NCI-H510A (cell line): ENCODE data around the gene LUZP1.
A peak's percentile ranks its signal among the peaks of the same experiment; 100 is the strongest.
"Not testable (repeated sequence)": the region's sequence is repeated elsewhere in the genome, so short reads cannot be mapped to it uniquely, and the experiment has no call there.

Source experiments
- DNase-seq: peaks from one replicate; lab custom pipeline; 2025; lab: John Stamatoyannopoulos, UW

Gene LUZP1

DNA sequence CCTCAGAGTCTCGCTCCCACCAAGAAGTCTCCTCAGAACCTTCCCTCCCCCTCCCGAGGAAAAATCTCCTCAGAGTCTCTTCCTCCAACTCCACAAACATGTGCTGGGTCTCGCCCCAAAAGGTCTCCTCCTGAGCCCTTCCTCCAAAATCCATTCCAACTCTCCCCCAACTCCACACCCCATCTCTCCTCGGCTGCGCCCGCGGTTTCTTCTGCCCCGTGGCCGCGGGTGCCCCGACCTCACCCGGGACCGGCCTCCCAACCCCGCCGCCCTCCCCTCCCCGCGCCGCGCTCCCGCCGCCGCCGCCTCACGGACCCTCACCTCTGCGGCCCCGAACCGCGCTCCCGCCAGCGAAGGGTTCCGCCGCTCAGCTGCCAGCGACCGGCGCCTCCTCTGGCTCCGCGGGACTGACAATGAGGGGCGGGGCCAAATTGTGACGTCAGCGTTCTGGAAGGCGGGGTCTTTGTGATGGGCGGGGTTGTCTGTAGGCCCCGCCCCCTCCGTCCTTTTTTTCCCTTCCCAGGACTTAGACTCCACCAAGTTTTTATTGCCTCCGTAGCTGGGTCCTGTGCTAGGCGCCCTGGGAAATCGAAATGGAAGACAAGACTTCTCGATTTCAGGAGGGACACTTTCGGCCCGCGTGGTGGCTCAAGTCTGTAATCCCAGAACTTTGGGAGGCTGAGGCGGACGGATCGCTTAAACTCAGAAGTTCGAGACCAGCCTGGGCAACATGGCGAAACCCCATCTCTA lies at the start of gene LUZP1:
TSS of gene LUZP1 (minus strand) at position 412 of the 750 bp plus-strand sequence.
- no peak for DNase-seq

DNA sequence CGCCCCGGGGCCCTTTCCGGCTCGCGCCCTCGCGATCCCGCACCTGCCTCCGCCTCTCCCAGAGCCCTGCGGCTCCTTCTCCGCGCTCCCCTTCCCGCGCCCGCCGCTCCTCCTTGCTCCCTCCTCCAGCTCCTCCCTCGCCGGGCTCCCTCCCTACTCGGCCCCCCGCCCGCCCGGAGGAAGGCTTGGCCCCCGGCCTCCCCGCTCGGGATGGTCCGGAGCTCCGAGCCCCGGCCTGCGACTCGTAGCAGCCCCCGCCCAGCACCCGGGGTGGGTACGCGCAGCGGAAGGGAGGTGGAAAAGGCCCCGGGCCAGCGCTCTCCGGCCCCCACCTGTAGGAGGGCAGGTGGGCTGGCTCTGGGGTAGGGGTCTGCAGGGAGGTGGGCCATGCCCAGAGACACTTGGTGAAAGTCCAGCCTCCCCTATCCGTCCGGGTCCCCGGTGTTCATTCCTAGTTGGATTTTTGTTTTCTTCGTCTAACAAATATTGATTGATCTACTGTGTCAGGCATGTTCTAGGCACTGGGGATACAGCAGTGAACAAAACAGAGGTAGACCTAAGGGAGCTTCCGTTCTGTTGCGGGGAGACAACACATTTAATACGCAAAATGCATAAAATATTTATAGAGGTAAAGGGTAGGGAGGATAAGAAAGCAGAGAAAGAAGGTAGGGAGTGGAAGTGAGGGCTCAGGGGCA lies 48.9 kb upstream of the LUZP1 start, which contains the start of gene HTR1D:
TSS of gene HTR1D (minus strand) at position 82 of the 695 bp plus-strand sequence. CDS start 23,283 bp downstream, outside the sequence.
- DNase-seq, result peak; percentile 19

DNA sequence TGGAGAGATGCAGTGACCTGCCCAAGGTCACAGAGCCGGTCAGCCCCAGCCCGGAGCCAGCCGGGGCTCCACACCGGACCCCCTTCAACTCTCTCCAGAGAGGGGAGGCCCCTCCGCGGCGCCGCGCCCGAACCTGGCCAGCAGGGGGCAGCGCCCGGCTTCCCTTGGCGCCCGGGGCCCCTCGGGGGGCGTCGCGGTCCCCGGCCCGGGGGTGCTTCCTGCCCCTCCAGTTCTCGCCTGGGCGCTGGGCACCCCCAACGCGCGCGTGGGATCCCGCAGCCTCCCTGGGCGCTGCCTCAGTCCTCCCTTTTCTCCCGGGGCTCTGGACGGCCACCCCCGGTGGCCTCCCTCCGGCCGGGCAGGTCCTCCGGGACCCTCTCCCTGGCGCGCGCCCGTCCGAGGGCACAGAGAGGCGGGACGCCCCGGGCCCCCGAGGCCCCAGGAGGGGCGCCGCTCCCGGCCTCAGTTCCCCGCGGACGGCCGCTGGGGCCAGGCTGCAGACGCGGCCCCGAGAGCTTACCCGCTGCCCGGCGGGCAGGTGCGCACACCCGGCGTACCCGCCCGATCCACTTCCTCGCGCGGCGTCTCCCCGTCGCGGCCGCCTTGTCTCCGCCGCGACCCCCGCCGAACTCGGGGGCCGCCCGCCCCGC lies 48.2 kb upstream of the LUZP1 start:
- no peak for DNase-seq

DNA sequence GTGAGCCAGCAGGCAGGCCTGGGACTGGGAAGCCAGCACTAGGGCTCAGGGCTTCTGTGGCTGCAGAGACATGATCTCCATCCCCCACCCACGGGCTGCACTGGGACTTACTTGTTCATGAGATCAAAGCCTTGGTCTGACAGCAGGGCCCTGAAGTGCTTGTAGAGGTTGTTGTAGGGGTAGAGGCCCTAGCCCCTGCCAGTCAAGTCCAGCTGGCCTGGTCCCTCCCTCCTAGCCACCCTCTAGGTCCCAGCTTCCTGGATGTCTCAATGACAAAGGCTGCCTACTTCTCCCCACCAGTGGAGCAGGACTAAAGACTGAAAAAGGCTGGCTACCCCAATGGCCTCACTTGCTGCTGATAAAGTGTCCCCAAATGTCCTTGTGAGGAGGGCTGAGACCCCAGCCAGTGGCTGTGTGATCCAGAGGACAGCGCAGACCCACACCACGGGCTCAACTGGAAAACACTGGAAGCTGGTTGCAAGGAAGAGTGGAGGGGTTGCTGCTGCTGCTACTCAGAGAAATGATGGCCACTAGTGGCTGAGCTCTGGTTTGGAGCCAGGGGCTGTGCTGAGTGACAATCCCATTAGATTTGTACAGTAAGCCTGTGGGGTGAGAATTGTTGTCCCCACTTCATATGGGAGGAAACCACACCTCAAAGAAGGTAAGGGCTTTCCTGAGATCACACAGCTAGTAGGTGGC lies 47.2 kb upstream of the LUZP1 start:
- DNase-seq, result no peak

DNA sequence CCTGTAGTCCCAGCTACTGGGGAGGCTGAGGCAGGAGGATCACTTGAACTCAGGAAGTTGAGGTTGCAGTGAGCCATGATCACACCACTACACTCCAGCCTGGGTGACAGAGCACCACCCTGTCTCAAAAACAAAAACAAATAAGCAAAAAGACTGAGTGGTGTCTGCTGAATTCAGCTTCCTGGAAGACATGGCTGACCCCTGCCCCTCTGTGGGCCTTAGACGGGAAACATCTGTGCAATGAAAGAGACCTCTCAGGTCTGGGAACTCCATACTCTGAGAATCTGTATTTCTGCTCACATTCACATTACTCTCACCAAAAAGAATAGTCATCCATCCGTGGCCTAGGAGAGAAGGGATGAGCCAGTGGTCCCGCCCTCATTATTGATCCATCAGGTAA lies 46.6 kb upstream of the LUZP1 start:
- no peak for DNase-seq

DNA sequence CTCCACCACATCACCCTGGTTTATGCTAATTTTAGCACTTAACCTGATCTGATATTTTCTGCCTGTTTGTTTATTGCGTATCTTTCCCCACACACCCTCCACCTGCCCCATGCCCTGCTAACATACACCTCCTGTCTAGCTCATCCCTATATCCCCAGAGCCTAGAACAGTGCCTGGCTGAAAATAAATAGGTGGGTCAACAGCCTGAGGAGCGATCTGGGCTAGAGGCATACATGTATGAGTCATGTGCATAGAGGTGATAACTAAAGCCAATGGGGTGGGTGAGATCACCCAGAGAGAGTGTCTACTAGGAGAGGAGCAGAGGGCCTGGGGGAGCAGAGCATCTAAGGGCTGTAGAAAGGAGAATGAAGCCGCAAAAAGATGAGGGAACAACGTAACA lies 46.0 kb upstream of the LUZP1 start:
- no peak for DNase-seq

DNA sequence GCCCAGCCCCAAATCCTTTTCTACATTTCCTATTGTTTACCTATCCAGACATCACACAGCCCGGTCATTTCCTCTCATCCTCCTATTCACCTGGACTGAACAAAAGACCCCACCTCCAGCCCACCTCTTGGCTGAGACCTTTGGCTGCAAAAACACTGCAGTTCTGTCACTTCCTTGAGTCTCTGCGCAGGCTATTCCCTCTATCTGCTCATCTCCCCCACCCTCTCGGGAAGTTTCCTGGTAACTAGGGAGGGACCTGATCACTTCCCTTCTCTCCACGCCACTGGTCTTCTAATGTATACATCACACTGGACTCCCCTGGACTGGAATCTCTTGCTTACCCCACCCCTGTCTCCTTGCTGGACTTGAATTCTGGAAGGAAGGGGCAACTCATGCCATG lies 43.3 kb upstream of the LUZP1 start:
- DNase-seq, result no peak

DNA sequence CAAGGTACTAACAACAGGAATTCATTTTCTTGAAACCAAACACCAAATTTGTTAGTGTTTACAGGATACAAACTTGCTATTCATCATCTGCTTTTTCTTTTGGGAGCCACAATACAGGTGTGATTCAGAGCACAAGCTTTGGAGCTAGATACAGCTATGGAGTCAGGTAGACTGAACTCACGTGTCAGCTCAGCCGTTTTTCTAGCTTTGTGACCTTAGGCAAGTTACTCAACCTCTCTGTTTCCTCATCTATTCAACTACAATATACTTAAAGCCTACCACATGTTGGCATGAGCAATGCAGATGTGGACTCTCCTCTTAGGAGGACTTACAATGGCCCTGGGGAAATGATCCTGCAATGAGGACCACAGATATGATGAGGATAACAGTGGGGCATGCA lies 42.3 kb upstream of the LUZP1 start:
- no peak for DNase-seq

DNA sequence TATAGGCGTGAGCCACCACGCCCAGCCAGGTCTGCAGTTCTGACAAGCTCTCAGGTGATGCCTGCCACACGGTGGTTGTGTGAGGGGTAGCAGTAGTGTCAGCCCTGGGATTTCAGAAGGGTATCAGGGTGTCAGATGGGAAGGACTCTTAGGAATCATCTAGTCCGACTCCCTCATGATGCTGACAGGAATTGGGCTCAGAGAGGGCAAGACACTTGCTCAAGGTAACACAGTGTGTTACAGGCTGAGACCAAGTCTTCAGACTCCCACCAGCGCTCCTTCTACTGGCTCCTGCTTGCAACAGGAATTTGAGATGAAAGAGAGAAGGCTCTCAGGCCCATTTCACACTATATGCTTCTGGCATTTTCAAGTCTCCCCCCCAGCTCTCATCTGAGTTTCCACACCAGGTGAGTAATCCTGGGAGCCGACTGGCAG lies 41.7 kb upstream of the LUZP1 start:
- DNase-seq, result no peak

DNA sequence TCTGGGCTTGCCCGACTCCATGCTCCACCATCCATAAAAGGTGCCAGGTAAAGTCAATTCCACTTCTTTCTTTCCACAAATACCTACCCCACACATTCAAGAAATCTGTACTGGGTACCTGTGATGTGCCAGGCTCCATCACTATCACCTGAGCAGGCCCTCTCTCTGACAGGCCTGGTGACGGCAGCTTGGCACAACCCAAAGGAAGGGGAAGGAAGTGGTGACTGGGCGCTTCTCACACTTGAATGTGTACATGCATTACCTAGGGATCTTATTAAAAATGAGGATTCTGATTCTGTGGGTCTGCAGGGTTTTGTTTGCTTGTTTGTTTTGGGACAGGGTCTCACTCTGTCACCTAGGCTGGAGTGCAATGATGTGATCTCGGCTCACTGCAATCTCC lies 41.1 kb upstream of the LUZP1 start:
- DNase-seq, result no peak

DNA sequence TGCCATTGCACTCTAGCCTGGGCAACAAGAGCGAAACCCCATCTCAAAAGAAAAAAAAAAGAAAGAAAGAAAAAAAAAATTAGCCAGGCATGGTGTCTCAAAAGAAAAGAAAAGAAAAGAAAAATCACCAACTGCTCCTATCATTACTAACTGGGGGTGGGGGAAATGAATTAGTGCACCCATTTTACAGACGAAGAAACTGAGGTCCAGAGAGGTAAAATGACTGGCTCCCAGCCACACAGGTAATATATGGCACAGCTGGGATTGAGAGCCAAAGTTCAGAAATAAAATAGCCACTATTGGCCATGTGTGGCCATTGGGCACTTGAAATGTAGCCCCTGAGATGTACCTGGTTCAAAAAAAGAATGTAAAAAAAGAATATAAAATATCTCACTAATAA lies 39.9 kb upstream of the LUZP1 start:
- no peak for DNase-seq

DNA sequence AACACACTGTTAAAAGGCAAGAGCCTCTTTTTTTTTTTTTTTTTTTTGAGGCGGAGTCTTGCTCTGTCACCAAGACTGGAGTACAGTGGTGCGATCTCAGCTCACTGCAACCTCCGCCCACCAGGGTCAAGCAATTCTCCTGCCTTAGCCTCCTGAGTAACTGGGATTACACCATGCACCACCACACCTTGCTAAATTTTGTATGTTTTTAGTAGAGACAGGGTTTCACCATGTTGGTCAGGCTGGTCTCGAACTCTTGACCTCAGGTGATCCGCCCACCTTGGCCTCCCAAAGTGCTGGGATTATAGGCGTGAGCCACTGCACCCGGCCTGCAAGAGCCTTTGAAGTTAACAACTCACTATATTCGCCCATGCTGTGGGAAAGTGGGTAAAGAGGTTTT lies 39.1 kb upstream of the LUZP1 start:
- DNase-seq, result not testable (repeated sequence)

DNA sequence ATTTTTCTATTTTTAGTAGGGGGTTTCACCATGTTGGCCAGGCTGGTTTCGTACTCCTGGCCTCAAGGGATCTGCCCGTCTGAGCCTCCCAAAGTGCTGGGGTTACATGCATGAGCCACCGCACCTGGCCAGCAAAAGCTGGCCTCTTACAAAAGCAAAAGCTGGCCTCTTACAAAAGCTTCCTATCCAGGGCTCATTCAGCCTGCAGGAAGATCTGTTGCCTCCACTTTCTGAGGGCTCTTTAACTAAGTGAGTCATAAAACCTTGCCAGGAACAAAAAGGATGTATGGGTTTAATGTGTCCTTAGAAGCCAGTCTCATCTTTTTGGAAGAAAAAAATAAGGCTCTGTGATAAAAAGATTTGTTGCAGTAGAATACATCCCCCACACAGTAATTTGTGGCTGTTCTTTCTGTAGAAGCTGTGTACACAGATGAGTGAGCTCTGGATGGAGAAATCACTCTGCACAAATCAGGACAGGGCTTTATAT lies 33.6 kb upstream of the LUZP1 start:
- DNase-seq, result no peak

DNA sequence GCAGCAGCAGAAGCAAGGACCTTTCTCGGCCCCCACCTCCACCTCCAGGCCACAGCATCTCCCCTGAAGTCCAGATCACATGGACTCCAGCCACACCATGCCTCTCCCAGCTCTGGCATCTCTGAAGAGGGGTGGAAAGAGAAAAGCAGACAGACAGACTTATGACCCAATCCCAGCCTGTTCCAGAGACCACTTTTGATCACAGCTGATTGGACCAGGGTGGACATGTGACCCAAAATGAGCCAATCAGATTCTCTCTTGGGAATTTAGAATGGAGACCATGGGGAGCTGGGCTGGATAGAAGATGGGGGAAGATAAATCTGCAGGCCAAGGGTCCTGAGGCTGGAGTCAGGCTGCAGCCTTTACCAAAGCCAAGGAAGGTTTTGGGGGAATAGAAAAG lies 32.2 kb upstream of the LUZP1 start:
- no peak for DNase-seq

DNA sequence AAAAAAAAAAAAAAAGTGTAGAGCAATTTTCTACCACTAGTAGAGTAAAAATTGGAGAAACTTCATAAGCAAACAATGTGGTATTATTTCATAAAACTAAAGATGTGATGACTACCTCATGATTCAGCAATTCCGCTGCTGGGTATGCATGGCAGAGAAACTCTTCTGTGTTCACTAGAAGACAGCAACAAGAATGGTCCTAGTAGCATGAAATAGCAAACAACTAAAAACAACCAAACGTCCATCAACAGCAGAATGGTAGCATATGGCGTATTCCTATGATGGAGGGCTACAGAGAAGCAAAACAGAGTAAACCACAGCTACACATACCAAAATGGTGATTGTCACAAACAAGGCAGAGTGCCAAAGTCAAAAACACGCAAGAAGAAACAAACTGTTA lies 29.7 kb upstream of the LUZP1 start:
- no peak for DNase-seq

DNA sequence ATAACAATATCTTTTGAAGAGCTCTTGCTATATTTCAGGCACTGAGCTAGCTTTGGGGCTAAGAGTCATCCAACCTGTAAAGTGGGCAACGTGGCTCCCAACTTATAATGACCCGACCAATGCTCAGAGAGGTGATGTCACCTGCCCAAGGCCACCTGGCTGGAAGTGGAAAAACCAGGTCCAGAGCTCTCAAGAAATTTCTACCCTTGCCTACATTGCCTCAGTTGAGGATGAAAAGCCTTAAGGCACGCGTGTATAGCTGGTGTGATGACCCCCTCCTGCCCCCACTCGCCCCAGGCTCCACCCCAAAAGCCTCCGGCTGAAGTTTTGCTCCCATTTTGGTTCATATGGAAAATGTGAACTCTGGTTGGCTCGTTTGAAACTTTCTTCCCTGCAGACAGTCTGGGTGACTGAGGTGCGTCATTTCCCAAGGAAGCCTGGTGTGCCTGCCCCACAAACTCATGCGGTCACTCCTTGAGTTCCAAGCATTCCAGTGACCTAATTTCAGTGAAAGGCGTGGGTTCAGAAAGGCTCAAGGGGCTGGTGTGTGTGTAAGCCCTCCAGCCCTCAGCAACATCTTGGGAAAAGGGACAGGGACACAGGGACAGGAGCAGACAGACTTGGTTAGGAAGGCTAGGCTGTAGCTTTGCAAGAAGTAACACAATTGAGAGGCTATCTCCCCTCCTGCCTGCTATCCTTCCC lies 28.1 kb upstream of the LUZP1 start:
- DNase-seq, result no peak

DNA sequence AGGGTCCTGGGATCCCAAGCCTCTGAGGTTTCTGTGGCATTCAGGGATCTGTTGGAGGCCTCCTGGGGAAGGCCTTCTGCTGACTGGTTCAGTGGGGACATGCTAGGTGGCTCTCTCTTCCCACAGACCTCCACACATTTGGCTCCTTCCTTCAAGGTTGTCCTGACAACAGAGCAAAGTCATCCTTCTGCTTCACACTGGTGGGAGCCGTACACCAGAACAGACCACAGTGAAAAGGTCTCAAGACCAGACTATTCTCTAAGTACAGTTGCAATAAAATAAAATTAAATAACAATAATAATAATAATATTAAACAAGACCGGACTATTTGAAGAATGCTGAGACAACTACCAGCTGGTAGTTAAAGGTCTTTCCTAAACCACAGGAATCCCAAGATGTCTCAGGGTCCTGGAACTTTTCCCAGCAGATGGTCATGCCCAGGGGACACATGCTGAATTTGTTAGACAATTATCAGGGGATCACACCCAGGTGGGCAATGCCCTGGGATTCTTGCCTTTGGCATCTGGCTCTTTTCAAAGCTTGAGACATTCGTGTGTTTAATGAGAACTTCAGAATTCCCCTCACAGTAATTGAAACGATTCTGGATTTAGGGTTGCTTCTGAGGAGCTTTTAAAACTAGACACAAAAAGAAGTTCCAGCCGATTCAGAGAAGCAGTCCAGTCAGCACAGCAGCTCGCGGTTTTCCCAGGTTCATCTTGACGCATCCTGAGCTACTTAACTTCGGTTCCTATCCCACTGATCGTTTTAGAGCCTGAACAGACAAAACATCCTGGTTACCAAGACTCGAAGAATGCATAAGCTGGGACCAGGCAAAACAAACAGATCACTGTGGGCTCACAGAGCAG lies 25.7 kb upstream of the LUZP1 start:
- DNase-seq, result no peak

DNA sequence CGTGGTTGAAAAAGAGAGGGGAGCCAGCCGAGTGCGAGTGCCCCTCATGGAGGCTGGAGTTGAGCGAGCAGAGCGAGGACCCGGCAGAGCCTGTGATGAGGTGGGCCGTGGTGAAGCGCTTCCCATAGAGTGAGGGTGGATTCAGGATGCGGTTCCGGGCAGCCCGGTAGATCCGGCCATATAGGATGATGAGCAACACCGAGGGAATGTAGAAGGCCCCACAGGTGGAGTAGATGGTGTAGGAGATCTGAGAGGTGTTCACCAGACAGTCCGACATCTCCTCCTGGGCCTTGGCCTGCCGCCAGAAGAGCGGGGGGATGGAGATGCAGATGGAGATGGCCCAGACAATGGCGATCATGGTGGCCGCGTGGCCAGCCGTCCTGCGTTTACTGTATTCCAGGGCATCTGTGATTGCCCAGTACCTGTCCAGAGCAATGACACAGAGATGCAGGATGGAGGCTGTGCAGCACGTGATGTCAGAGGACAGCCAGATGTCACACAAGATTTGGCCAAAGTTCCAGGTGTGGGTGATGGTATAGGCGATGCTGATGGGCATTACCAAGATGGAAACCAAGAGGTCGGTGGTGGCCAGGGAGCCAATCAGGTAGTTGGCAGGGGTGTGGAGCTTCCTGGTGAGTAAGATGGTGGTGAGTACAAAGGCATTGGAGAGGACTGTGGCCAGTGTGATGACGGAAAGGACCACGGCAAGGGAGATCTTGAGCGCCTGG lies 24.9 kb upstream of the LUZP1 start:
- no peak for DNase-seq

DNA sequence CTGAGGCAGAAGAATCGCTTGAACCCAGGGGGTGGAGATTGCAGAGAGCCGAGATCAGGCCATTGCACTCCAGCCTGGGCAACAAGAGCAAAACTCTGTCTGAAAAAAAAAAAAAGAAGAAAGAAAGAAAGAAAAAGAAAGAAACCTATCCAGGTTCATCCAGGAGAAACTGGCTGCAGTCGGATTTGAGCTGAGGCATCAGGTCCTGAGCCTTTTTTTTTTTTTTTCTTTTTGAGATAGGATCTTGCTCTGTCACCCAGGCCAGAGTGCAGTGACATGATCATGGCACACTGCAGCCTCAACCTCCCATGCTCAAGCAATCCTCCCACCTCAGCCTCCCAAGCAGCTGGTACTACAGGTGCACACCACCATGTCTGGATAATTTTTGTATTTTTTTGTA lies 22.5 kb upstream of the LUZP1 start:
- no peak for DNase-seq

DNA sequence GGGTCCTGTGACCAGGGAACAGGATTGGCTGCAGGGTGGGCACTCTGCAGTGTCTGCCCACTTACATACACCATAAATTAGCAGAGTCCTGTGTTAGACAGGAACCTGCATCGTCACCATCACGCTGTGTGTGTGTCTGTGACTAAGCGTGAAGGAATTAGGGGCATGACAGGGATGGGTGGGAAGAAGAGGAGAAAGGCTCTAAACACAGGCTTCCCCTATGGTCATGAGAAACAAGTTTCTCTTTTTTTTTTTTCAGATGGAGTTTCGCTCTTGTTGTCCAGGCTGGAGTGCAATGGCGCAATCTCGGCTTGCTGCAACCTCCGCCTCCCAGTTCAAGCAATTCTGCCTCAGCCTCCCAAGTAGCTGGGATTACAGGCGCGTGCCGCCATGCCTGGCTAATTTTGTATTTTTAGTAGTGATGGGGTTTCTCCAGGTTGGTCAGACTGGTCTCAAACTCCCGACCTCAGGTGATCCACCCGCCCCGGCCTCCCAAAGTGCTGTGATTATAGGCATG lies 20.3 kb upstream of the LUZP1 start:
- not testable (repeated sequence) for DNase-seq
